IMR-90 (cell line): Measurements from ENCODE around the gene VSNL1. TPM values are rescaled to one million over a fixed set of nuclear protein-coding genes. Genes with fewer than 3 reads are reported as not detected.

Experiments used
- ATAC-seq: fragments of 200-7000 bp; cut with Tn5 transposase; 2 replicates; pipeline ENCODE4 v1.9.1; 2020; ENCODE audit warnings: low read depth, mild to moderate bottlenecking, moderate library complexity
- BruUV-seq: library from RNA; stranded (reverse); fragments of 400-500 nt; replicated peaks from 2 replicates; lab custom pipeline; 2021; lab: Mats Ljungman, UMichigan
- CTCF ChIA-PET: fragments of 300-600 bp; formaldehyde crosslinking; extraction: SDS; loops from one replicate; lab custom pipeline; 2021; ENCODE audit warnings: antibody characterized with exemption; lab: Yijun Ruan, JAX
- POLR2A ChIA-PET: fragments of 300-600 bp; sonication (Branson Sonifier 250); formaldehyde crosslinking; loops from one replicate; lab custom pipeline; 2022; ENCODE audit warnings: antibody characterized with exemption; ENCODE audit not compliant: unreplicated experiment; lab: Charles Lee
- DNase-seq: peaks from one replicate; pipeline ENCODE4 v3.0.0; 2013
- H2AFZ ChIP-seq: replicated peaks from 2 replicates; pipeline ENCODE3; 2013; ENCODE audit warnings: low read length, mild to moderate bottlenecking; ENCODE audit not compliant: poor library complexity
- H2AK5ac ChIP-seq: 2 replicates; pipeline ENCODE4 v1.6.1; 2013; ENCODE audit warnings: low read depth, low read length, inconsistent platforms
- H2AK9ac ChIP-seq: replicated peaks from 2 replicates; pipeline ENCODE3; 2013; ENCODE audit warnings: mild to moderate bottlenecking, low read depth, low read length, moderate library complexity; ENCODE audit not compliant: poor library complexity
- H2BK120ac ChIP-seq: 2 replicates; pipeline ENCODE4 v1.6.1; 2013; ENCODE audit warnings: low read depth, low read length, inconsistent platforms
- H2BK15ac ChIP-seq: 3 replicates; pipeline ENCODE4 v1.6.1; 2013; ENCODE audit warnings: low read depth, low read length, inconsistent platforms
- H2BK20ac ChIP-seq: 2 replicates; pipeline ENCODE4 v1.6.1; 2013; ENCODE audit warnings: low read depth, mild to moderate bottlenecking, inconsistent platforms, low read length, moderate library complexity
- H2BK5ac ChIP-seq: 2 replicates; pipeline ENCODE4 v1.6.1; 2013; ENCODE audit warnings: mild to moderate bottlenecking, low read depth, low read length, inconsistent platforms; ENCODE audit not compliant: poor library complexity, severe bottlenecking
- H3K14ac ChIP-seq: replicated peaks from 2 replicates; pipeline ENCODE4 v1.6.1; 2013; ENCODE audit warnings: low read depth, low read length, inconsistent platforms
- H3K18ac ChIP-seq: 2 replicates; pipeline ENCODE4 v1.6.1; 2013; ENCODE audit warnings: low read depth, low read length, control low read depth
- H3K23ac ChIP-seq: 2 replicates; pipeline ENCODE4 v1.6.1; 2013; ENCODE audit warnings: low read depth, low read length, inconsistent platforms
- H3K27ac ChIP-seq: 2 replicates; pipeline ENCODE4 v1.5.1; 2013; ENCODE audit warnings: mild to moderate bottlenecking, control low read depth, low read length; ENCODE audit not compliant: insufficient read depth
- H3K27me3 ChIP-seq: 2 replicates; pipeline ENCODE4 v1.6.1; 2013; ENCODE audit warnings: low read length; ENCODE audit not compliant: control insufficient read depth, insufficient read depth
- H3K36me3 ChIP-seq: 2 replicates; pipeline ENCODE4 v1.6.1; 2013; ENCODE audit warnings: low read length, mixed read lengths; ENCODE audit not compliant: control insufficient read depth, insufficient read depth
- H3K4ac ChIP-seq: 2 replicates; pipeline ENCODE4 v1.6.1; 2013; ENCODE audit warnings: low read depth, low read length, inconsistent platforms
- H3K4me1 ChIP-seq: 2 replicates; pipeline ENCODE4 v1.6.1; 2013; ENCODE audit warnings: low read length, mixed read lengths; ENCODE audit not compliant: control insufficient read depth, insufficient read depth
- H3K4me2 ChIP-seq: 2 replicates; pipeline ENCODE4 v1.6.1; 2013; ENCODE audit warnings: low read depth, mild to moderate bottlenecking, control low read depth, low read length, moderate library complexity
- H3K4me3 ChIP-seq: 2 replicates; pipeline ENCODE4 v1.5.1; 2013; ENCODE audit warnings: low read depth, mild to moderate bottlenecking, control low read depth, low read length, moderate library complexity; ENCODE audit not compliant: insufficient read depth
- H3K56ac ChIP-seq: 2 replicates; pipeline ENCODE4 v1.6.1; 2013; ENCODE audit warnings: low read length, inconsistent platforms; ENCODE audit not compliant: insufficient read depth; ENCODE audit errors: extremely low read depth
- H3K79me1 ChIP-seq, 2 experiments: 2 replicates each; pipeline ENCODE4 v1.6.1; 2013; ENCODE audit warnings: low read length in 2 of 2, inconsistent platforms in 1 of 2, low read depth in 1 of 2
- H3K9ac ChIP-seq: 2 replicates; pipeline ENCODE4 v1.6.1; 2013; ENCODE audit warnings: low read depth, low read length, control low read depth
- H3K9me1 ChIP-seq: 2 replicates; pipeline ENCODE4 v1.6.1; 2013; ENCODE audit warnings: low read length, inconsistent platforms; ENCODE audit not compliant: insufficient read depth
- H3K9me3 ChIP-seq: 2 replicates; pipeline ENCODE4 v1.6.1; 2013; ENCODE audit warnings: low read length; ENCODE audit not compliant: control insufficient read depth, insufficient read depth
- H4K20me1 ChIP-seq: 2 replicates; pipeline ENCODE4 v1.6.1; 2013; ENCODE audit warnings: low read length, inconsistent platforms; ENCODE audit not compliant: insufficient read depth
- H4K5ac ChIP-seq: 2 replicates; pipeline ENCODE4 v1.6.1; 2013; ENCODE audit warnings: mild to moderate bottlenecking, low read depth, low read length, control low read depth
- H4K8ac ChIP-seq, 2 experiments: 2 replicates each; pipeline ENCODE4 v1.6.1; 2013; ENCODE audit warnings: low read depth in 2 of 2, low read length in 2 of 2, control low read depth in 1 of 2, inconsistent platforms in 1 of 2
- H4K91ac ChIP-seq: 2 replicates; pipeline ENCODE4 v1.6.1; 2013; ENCODE audit warnings: low read depth, low read length, inconsistent platforms; ENCODE audit not compliant: insufficient read depth
- CEBPB ChIP-seq: IDR thresholded peaks from 2 replicates; pipeline ENCODE4 v1.6.1; 2012; ENCODE audit warnings: low read depth, low read length, improper control_type of control experiment
- CHD1 ChIP-seq: IDR thresholded peaks from 2 replicates; pipeline ENCODE4 v1.6.1; 2012; ENCODE audit warnings: low read depth, low read length, improper control_type of control experiment
- MAFK ChIP-seq: IDR thresholded peaks from 2 replicates; pipeline ENCODE4 v1.6.1; 2012; ENCODE audit warnings: low read depth, low read length, improper control_type of control experiment
- MAZ ChIP-seq: IDR thresholded peaks from 2 replicates; pipeline ENCODE4 v1.6.1; 2012; ENCODE audit warnings: low read depth, mild to moderate bottlenecking, low read length, improper control_type of control experiment, moderate library complexity, borderline replicate concordance
- RAD21 ChIP-seq: IDR thresholded peaks from 2 replicates; pipeline ENCODE4 v1.6.1; 2012; ENCODE audit warnings: low read length, improper control_type of control experiment
- RCOR1 ChIP-seq: IDR thresholded peaks from 2 replicates; pipeline ENCODE4 v1.6.1; 2012; ENCODE audit warnings: mild to moderate bottlenecking, low read length, improper control_type of control experiment; ENCODE audit not compliant: insufficient replicate concordance
- RFX5 ChIP-seq: IDR thresholded peaks from 2 replicates; pipeline ENCODE4 v1.8.0; 2012; ENCODE audit warnings: low read depth, mild to moderate bottlenecking, low read length, moderate library complexity
- SMC3 ChIP-seq: fragments of 150-350 bp; IDR thresholded peaks from 2 replicates; pipeline ENCODE4 v1.6.1; 2016; ENCODE audit warnings: low read depth, mild to moderate bottlenecking, antibody characterized with exemption, low read length, moderate library complexity
- WGBS, 2 experiments: methylation state at CpG; one replicate each; pipeline versions ENCODE4 v1.1.5 to v1.1.7; 2013; ENCODE audit warnings: missing lambda C conversion rate in 2 of 2; ENCODE audit not compliant: insufficient read length in 1 of 2; ENCODE audit errors: extremely low coverage in 2 of 2; 5-methylcytosine and 5-hydroxymethylcytosine counted together
- dilution Hi-C: fragments of 300-500 bp; cut with HindIII; formaldehyde crosslinking; loops from one replicate; pipeline ENCODE4 v1.14.3; 2018; ENCODE audit warnings: low sequenced_read_pairs; ENCODE audit not compliant: unreplicated experiment
- in situ Hi-C: fragments of 300-500 bp; cut with MboI; formaldehyde crosslinking; loops from 3 replicates; pipeline ENCODE4 v1.14.3; 2019; ENCODE audit warnings: low sequenced_read_pairs, inconsistent platforms, mixed read lengths
- intact Hi-C: fragments of 100-400 bp; cut with micrococcal nuclease; formaldehyde crosslinking; loops from 2 replicates; pipeline ENCODE4 v1.10.0; 2022
- polyA plus RNA-seq, 3 experiments: library from polyadenylated mRNA; depleted of rRNA; stranded (reverse); fragments of >200 nt; gene quantifications; 2 replicates each; pipeline ENCODE4 v1.2.3, GENCODE V29; 2012; ENCODE audit warnings: low replicate concordance in 1 of 3
- total RNA-seq: library from RNA; depleted of rRNA; stranded (reverse); fragments of >200 nt; gene quantifications from 2 replicates; pipeline ENCODE4 v1.2.3, GENCODE V29; 2012
- TF ChIP-seq, protein P1 (sequence below): fragments of 150-350 bp; IDR thresholded peaks from 2 replicates; pipeline ENCODE4 v1.6.1; 2016; ENCODE audit warnings: low read depth, mild to moderate bottlenecking, low read length, moderate library complexity, borderline replicate concordance

The VSNL1 gene
- total and polyA plus RNA-seq, 2 of the 4 experiments (the other 2 are of a cell fraction), result 0.32 to 0.36 TPM

DNA sequence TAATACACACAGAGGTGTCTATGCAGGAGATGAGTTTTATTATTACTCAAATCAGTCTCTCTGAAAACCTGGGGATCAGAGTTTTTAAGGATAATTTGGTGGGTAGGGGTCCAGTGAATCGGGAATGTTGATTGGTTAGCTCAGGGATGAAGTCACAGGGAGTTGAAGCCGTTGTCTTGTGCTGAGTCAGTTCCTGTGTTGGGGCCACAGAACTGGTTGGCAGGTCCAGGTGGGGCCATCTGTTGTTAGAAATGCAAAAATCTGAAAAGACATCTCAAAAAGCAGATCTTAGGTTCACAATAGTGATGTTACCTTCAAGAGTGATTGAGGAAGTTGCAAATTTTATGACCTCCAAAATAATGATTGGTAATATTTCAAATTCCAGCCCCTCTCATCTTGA is 86.9 kb downstream of the VSNL1 start:
- H3K4me2 ChIP-seq, result no peak overlapping the region
- H2BK20ac ChIP-seq, result no peak overlapping the region
- ATAC-seq (no peak), DNase-seq (no peak)
- H2AFZ ChIP-seq, result no peak overlapping the region
- H3K4me3 ChIP-seq, result no peak overlapping the region
- 60% methylated on average over 2 of the region's 2 CpGs; no CpG with 5 or more reads in 1 of the 2 experiments for WGBS, 2 experiments
- no peak overlapping the region for H2BK15ac ChIP-seq
- H4K8ac ChIP-seq, result no peak overlapping the region
- H3K36me3 ChIP-seq, result no peaks in the 10 kb centered on the region
- H4K20me1 ChIP-seq, result no peaks in the 10 kb centered on the region
- no peak overlapping the region for H3K14ac ChIP-seq
- H3K18ac ChIP-seq, result no peak overlapping the region
- intact Hi-C loops (no loop called here), dilution Hi-C loops (no loop called here), in situ Hi-C loops (no loop called here)
- H3K4ac ChIP-seq, result no peak overlapping the region
- no peaks in the 10 kb centered on the region for H3K27me3 ChIP-seq
- H2BK5ac ChIP-seq, result no peak overlapping the region
- H4K5ac ChIP-seq, result no peak overlapping the region
- no peak overlapping the region for H2AK9ac ChIP-seq
- H2BK120ac ChIP-seq, result no peak overlapping the region
- TF ChIP-seq RAD21, result no peak
- no peak for TF ChIP-seq MAZ
- TF ChIP-seq SMC3, result no peak
- TF ChIP-seq CEBPB, result no peak
- TF ChIP-seq, protein P1, sequence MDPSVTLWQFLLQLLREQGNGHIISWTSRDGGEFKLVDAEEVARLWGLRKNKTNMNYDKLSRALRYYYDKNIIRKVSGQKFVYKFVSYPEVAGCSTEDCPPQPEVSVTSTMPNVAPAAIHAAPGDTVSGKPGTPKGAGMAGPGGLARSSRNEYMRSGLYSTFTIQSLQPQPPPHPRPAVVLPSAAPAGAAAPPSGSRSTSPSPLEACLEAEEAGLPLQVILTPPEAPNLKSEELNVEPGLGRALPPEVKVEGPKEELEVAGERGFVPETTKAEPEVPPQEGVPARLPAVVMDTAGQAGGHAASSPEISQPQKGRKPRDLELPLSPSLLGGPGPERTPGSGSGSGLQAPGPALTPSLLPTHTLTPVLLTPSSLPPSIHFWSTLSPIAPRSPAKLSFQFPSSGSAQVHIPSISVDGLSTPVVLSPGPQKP, result no peak
- TF ChIP-seq RCOR1, result no peak
- TF ChIP-seq MAFK, result no peak
- TF ChIP-seq CHD1, result no peak
- no peak for TF ChIP-seq RFX5
- no peaks in the 10 kb centered on the region for H3K79me1 ChIP-seq
- H3K27ac ChIP-seq, result no peak overlapping the region
- BruUV-seq, result no TSS peak
- H3K4me1 ChIP-seq, result no peaks in the 10 kb centered on the region
- H3K9me3 ChIP-seq, result no peaks in the 10 kb centered on the region
- ChIA-PET POLR2A (no interaction called here), CTCF (interaction anchor here (0.6 kb wide), 1 partner anchor 1019 kb away, joined by 3 read pairs; no protein-coding TSS in a partner anchor)
- no peak overlapping the region for H3K23ac ChIP-seq
- no peak overlapping the region for H3K9ac ChIP-seq
- H3K9me1 ChIP-seq, result no peaks in the 10 kb centered on the region
- no peak overlapping the region for H4K91ac ChIP-seq
- no peak overlapping the region for H2AK5ac ChIP-seq
- H3K56ac ChIP-seq, result no peak overlapping the region
